ENCODE results near the gene ZNF440.
"Not testable (repeated sequence)": the region's sequence is repeated elsewhere in the genome, so short reads cannot be mapped to it uniquely, and the experiment has no call there.

Gene ZNF440

GRCh38 chr19:11814029-11814699 is at the start of gene ZNF440:
Gene ZNF440, plus strand, starts transcription at chr19:11814273. Its CDS starts 175 bp downstream, at chr19:11814448.
- peak; percentile 93 for DNase-seq

DNA sequence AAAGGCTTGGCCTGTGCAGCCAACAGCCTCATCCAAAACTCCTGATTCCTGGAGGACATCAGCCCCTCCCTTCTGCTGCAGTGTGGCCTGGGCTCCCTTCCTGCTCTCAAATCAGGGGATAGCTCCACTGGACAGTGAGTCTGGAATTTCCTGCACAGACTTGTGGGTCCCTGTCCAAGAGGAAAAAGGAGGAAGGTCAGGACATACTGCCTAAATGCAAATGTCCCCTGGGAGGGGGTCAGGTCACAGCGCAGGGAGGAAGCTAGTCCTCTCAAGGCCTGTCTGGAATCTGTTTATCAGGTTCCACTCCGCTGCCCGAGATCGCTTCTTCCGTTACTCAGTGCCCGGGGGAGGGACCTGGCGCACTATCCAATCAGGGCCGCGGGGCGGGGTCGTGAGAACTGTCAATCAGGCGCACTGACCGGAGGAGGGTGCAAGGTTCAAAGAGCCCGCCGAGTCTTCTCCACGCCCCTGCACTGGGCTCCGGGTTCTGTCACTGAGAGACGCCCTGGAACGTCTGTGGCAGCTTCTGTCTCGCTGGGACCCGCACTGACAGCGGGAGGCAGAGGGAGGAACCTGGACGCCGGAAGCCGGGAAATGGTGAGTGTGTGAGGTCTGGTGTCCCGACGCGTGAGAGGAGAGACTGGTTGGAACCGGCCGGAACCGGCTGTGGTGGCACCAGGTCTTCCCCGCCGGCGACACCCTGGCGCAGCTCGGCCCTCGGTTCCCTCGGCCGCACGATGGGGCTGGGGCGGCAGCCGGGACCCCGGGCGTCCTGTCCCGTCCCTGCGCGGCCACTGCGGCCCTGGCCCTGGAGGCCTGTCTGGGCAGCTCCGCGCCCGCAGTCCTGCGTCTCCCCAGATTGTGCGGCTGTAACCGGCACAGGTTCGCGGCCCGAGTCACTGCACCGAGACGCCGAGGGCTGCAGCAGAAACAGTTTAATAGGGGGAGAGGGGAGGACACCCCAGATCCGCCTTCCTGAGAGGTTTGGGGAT is 47.2 kb upstream of the ZNF440 start, which contains the start of gene ZNF441:
Gene ZNF441, plus strand, starts transcription at position 404 of the 995 bp plus-strand sequence. Its CDS starts 194 bp downstream, at position 598.
- peak; percentile 97 for DNase-seq

DNA sequence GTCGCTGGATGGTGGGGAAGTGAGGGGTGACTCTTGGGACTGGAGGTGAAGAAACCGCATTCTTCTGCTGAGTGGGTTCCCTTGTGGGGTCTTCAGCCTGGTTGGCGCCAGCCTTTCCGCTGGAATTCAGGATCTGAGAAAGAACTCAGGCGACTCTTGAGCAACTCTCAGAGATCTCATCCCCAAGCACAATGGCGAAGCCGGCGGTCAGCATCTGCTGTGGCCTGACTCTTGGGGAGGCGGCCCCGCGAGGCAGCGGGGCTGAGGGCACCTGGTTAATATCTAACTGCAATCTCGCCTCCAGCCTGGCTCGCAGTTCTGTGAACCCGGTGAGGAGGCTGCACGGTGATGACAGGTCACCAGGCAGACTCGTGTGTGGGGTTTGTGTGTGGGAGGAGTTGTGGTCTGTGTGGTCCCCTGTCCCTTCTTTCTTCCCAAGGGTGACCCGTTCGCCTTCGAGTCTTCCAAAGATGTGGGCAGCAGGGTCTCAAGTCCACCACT is 46.4 kb upstream of the ZNF440 start:
- DNase-seq = peak; percentile 40

DNA sequence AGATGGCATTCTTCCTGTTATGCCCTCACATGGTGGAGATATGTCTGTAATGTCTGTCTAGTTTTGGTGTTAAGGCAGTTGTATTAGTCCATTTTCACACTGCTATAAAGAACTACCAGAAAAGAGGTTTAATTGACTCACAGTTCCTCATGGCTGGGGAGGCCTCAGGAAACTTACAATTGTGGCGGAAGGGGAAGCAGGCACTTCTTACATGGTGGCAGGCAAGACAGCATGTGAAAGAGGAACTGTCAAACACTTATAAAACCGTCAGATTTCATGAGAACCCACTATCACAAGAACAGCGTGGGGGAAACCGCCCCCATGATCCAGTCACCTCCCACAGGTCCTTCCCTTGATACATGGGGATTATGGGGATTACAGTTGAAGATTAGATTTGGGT is 44.1 kb upstream of the ZNF440 start:
- no peak for DNase-seq

DNA sequence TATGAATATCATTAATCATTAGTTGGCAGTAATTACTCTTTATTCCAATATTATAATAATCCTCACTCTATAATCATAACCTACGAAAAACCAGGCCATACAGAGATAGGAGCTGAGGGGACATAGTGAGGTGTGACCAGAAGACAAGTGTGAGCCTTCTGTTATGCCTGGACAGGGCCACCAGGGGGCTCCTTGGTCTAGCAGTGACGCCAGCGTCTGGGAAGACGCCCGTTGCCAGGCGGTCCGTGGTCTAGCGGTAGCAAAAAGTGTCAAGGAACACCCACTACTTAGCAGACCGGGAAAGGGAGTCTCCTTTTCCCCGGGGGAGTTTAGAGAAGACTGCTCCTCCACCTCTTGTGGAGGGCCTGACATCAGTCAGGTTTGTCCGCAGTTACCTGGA is 42.6 kb upstream of the ZNF440 start:
- DNase-seq = peak; percentile 9

DNA sequence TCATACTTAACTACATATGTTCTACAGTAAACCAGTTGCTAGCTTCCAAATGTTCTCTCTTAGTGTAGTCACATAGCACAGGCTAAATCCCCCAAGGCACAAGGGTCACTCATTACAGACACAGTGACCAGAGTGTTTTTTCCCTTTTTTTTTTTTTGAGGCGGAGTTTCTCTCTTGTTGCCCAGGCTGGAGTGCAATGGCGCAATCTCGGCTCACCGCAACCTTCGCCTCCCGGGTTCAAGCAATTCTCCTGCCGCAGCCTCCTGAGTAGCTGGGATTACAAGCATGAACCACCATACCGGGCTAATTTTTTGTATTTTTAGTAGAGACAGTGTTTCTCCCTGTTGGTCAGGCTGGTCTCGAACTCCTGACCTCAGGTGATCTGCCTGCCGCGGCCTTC is 37.4 kb upstream of the ZNF440 start:
- not testable (repeated sequence) for DNase-seq

- DNase-seq = no peak
These were observed 33.5 kb upstream of the ZNF440 start for GRCh38 chr19:11780431-11781020.

DNA sequence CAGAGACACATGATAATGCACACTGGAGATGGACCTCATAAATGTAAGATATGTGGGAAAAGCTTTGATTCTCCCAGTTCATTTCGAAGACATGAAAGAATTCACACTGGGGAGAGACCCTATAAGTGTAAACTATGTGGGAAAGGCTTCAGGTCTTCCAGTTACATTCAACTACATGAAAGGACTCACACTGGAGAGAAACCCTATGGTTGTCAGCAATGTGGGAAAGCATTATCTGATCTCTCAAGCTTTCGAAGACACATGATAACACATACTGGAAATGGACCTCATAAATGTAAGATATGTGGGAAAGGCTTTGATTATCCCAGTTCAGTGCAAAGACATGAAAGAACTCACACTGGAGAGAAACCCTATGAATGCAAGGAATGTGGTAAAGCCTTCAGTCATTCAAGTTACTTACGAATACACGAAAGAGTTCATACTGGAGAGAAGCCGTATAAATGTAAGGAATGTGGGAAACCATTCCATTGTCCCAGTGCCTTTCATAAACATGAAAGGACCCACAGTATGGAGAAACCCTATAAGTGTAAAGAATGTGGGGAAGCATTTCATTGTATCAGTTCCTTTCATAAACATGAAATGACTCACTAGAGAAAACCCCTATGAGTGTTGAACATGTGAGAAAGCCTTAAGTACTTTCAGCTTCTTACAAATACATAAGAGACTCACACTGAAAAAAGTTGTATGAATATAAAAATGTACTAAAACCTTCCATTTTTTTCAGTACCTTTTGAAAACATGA is 32.6 kb upstream of the ZNF440 start:
- no peak for DNase-seq

- DNase-seq = no peak
These were observed 30.3 kb upstream of the ZNF440 start for GRCh38 chr19:11783767-11784166.

DNA sequence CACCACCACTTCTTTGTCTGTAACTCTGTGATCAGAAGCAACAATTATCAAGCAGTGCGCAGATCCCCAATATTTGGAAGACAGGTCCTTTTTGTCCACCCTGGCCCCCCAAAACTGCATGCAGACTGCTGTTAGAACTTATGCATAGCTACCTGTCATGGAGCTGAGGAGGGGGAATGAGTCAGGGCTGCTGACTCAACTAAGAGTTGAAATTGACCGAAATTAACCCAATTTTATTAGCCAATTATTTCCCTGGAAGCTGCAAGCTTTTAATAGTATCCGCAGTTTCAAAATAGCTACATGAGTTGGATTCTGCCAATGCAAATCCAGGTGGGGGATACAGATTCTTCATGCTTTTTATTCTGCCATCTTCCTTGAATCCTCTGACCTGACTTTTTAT is 29.7 kb upstream of the ZNF440 start:
- no peak for DNase-seq

DNA sequence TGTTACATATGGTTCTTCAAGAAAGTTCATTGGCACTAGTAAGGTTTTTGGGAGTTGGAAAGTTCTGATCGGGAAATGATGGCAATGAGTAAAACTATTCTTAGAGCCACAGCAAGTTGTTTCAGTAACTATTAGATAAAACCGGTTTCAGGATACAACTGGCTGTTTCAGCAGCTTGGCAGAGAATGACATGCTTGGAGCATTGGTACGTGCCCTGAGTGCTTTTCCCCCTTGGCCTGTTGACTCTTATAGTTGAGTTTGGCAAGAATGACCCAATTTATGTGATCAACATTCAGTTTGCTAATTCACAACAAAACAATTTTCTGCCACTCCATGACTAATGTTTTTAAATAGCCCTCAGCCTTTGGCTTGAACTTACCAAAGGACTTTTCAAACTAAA is 26.5 kb upstream of the ZNF440 start:
- no peak for DNase-seq

- DNase-seq = no peak
These were observed 21.1 kb upstream of the ZNF440 start for GRCh38 chr19:11792942-11793341.

DNA sequence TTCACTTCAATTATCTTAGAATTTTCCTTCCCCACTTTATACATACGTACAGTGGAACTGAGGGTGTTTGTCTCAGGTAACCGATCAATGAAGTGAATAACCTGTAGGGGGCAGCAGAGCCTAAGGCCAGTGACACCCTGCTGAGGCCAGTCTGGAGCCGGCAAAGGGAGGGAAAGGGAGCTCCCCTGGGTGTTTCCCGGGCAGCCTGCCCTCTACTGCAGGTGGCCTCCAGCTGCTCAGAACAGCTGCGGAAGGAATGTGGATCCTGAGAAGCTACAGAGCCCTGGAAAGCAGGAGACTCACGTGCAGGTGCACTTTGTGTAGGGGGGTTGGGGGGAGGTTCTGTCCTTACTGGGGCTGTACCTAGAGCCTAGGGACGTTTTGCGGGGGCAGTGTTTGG is 16.6 kb upstream of the ZNF440 start:
- DNase-seq = peak; percentile 86

- peak; percentile 93 for DNase-seq
These were observed 15.4 kb upstream of the ZNF440 start, which contains the start of gene ZNF491 for GRCh38 chr19:11798391-11799330. Gene ZNF491, plus strand, starts transcription at chr19:11798523. Its CDS starts 7,431 bp downstream, at chr19:11805954.

DNA sequence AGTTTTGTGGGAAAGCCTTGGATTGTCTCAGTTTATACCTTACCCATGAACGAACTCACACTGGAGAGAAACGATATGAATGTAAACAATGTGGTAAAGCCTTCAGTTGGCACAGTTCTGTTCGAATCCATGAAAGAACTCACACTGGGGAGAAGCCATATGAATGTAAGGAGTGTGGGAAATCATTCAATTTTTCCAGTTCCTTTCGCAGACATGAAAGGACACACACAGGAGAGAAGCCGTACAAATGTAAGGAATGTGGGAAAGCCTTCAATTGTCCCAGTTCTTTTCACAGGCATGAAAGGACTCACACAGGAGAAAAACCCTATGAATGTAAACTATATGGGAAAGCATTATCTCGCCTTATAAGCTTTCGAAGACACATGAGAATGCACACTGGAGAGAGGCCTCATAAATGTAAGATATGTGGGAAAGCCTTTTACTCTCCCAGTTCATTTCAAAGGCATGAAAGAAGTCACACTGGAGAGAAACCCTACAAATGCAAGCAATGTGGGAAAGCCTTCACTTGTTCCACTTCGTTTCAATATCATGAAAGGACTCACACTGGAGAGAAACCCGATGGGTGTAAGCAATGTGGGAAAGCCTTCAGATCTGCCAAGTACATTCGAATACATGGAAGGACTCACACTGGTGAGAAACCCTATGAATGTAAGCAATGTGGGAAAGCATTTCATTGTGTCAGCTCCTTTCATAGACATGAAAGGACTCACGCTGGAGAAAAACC is 7.5 kb upstream of the ZNF440 start:
- DNase-seq = no peak

DNA sequence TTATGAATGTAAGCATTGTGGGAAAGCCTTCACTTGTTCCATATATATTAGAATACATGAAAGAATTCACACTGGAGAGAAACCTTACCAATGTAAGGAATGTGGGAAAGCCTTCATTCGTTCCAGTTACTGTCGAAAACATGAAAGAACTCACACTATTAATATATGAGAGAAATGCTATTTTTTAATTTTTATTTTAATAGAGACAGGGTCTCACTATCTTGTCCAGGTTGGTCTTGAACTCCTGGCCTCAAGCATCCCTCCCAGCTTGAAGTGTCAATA is 7.0 kb upstream of the ZNF440 start:
- no peak for DNase-seq

GRCh38 chr19:11813703-11814028 is 407 bp upstream of the ZNF440 start:
- no peak for DNase-seq

DNA sequence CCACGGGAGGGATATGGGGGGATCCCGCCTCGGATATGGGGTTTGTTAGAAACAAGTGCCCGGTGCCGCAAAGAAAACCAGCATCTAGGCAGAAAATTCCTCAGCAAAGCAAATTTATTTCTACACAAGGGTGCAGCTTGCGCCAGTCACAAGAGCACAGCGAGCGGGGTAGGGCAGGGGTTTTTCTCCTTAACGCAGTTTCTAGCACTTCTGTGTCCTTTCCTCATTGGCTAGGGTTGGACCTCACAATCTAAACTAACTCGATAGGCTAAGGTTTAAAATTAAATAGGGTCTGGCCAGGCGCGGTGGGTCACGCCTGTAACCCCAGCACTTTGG is 595 bp downstream of the ZNF440 start:
- no peak for DNase-seq

DNA sequence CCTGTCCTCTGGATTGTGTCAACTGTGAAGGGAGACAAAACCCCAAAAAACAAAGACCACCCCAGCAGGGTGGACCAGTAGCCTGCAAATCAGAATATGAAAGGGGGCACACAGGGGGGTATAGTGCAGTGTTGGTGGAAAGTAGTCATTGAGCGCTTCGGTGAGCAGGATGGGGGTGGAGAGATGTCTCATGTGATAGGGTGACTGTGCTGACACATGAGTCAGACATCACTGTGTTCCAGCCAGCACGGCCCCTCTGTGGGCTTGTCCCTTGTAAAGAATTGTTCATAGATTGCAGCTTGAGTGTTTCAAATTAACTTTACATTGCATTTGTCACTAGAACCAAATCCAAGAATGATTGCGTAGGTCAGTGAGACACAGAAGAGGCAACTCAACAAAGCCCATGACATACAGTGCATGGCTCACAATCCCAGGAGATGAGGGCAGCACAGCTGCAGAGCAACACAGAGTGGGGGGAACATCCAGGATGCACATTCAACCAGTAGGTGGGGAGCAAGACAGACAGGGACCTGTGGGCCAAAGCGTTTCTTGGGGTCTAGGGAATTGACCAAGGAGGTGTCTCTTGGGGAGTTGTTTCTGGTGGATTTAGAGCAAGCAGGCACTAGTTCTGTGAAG is 7.5 kb downstream of the ZNF440 start:
- no peak for DNase-seq

Measured in activated CD4-positive, alpha-beta T cell treated with anti-CD3 and anti-CD28 coated beads for 48 hours (primary cell).